HG03442 (cell line): ENCODE results near the gene RREB1.

ENCODE experiments used
- ATAC-seq: cut with Tn5 transposase; IDR thresholded peaks from one replicate; pipeline ENCODE4 v1.9.1; 2021; ENCODE audit warnings: mild to moderate bottlenecking, moderate library complexity; ENCODE audit not compliant: unreplicated experiment

RREB1 gene

DNA sequence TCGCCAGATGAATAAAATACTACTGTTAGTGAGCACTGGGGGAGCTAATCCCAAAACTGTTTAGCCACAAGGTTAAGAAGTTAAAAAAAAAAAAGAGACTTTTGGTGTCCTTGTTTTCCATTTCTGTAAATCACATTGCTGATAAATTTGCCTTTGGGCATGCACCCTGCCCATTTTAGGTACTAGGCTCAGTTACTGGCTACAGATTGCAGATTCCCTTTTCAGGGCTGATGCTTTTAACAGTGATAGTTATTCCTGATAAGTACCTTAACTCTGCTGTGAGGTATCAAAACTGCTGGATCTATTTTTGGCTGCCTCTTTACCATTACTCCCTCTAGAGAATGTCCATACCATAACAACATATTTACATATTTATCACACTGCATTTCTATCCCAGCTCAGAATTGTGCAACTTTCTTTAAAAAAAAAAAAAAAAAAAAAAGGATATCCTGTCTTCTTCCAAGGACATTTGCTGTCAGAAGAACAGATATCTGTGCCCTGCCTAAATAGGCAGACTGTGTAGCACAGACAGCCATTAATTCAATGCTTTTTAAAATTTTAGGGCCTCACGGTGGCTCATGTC lies 110.7 kb downstream of the RREB1 start:
- ATAC-seq, result no peak

DNA sequence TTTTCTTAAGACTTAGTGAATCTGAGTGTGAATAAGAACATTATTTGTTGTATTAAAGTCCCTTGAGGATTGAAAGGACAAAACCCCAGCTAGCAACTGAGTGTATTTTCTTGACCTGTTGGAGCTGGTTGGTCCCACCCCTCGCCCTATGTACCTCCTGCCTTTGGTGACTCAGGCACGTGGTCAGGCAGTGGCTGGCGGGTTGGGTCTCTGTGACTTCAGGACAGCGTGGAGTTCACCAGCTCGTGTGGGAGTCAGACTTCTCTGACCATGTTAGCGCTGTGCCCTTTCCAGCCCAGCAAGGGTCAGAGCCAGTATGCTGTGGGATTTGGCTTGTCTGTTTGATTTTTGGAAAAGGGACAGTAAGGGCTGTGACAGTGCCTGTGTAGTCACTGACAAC lies 111.5 kb downstream of the RREB1 start:
- ATAC-seq, result no peak

DNA sequence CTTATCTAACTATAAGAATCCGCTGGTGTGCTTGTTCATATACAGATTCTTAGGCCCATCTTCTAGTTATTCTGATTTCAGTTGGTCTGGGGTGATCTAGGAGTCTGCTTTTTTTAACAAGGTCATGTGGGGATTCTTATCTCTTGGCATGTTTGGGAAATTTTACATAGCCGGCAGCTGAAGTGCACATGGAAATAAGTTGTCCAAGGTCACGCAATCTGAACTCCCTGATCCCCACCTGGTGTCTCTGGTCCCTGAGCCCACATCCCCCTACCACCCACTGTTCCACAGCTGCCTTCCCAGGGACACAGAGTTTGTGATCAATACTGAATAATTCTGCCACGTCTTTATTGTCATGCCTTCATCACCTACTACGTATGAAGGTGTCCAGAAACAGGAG lies 114.4 kb downstream of the RREB1 start:
- ATAC-seq, result no peak

GRCh38 chr6:7224731-7225130 lies 117.0 kb downstream of the RREB1 start:
- ATAC-seq, result no peak

GRCh38 chr6:7228662-7229375 lies 121.1 kb downstream of the RREB1 start:
- no peak for ATAC-seq

GRCh38 chr6:7229376-7230326 lies 121.9 kb downstream of the RREB1 start:
- no peak for ATAC-seq

GRCh38 chr6:7230327-7230691 lies 122.5 kb downstream of the RREB1 start:
- ATAC-seq, result no peak

- no peak for ATAC-seq
These were observed 123.4 kb downstream of the RREB1 start for GRCh38 chr6:7230956-7231713.

- no peak for ATAC-seq
These were observed 124.6 kb downstream of the RREB1 start for GRCh38 chr6:7232351-7232750.

DNA sequence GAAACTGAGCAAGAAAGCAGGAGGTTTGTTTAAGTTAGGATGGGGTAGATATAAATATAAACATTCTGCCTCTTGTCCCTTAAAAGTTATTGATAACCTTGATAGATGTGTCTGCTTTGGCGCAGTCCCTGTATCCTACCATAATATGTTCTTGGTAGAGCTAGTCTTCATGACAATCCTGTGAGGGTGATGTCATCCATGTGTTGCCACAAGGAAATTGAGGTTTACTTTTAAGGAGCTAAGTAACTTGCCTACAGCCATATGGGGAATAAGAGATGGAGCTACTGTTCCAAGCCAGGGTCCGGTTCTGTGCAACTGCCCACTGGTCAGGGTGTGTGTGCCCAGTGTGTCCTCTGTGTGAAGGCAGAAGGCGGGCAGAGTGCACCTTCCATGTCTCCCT lies 126.8 kb downstream of the RREB1 start:
- no peak for ATAC-seq

- ATAC-seq, result no peak
These were observed 128.0 kb downstream of the RREB1 start for GRCh38 chr6:7235712-7236305.

DNA sequence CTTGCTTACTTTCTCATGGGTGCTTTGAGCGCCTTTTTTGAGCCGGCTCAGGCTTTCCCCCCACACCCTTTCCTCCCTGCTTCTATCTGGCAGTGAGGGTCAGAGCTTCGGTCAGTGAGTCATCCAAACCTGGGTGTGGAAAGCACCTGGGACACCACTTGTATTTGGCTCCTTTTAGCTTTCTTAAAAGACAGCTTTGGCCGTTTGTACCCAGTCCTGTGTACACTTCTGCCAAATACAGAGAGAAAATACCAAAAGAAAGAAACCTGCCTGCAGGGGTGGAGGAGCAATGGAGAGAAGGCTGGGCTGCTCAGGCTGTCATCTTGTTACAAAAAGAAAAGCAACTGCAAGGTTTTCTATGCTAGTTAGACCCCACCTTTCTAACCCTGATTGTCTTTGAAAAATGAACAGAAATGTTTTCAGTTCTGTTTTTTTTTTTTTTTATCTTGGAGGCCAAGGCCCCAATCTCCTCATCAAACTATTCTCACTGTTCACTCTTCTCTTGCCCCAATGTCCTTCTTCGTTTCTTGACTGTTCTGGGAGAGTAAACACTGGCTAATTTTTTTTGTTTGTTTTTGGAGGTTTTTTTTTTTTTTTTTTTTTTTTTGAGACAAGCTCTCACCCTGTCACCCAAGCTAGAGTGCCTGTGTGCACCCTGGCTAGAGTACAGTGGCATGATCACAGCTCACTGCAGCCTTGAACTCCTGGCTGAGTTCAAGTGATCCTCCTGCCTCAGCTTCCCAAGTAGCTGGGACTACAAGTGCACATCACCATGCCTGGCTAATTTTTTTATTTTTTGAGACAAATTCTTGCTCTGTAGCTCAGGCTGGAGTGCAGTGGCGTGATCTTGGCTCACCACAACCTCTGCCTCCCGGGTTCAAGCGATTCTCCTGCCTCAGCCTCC lies 128.8 kb downstream of the RREB1 start:
- peak; percentile 61 for ATAC-seq

DNA sequence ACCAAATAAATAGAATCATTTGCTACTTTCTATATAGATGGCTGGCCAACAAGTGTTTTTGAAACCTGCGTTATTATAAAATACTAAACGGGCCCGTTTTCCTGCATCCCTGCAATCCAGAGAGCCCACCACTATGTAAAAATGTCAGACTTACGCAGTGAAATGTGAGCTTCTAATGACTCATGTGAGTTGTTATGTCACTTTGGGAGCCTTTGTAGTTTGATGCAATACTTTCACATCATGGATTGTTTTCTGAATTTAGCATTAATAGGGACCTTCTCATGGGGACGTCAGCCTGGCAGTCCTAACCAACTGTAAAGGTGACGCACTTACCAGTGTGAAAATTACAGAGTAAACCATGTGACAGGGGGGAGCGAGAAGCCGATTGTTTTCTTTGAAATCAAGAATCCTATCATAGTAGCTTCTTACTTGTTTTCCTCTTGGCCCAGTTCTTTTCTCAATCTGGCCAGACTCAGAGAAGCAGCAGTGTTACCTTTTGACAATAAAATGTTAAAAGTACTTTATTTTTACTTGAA lies 130.0 kb downstream of the RREB1 start:
- ATAC-seq, result no peak

- no peak for ATAC-seq
These were observed 130.8 kb downstream of the RREB1 start for GRCh38 chr6:7238526-7238899.

DNA sequence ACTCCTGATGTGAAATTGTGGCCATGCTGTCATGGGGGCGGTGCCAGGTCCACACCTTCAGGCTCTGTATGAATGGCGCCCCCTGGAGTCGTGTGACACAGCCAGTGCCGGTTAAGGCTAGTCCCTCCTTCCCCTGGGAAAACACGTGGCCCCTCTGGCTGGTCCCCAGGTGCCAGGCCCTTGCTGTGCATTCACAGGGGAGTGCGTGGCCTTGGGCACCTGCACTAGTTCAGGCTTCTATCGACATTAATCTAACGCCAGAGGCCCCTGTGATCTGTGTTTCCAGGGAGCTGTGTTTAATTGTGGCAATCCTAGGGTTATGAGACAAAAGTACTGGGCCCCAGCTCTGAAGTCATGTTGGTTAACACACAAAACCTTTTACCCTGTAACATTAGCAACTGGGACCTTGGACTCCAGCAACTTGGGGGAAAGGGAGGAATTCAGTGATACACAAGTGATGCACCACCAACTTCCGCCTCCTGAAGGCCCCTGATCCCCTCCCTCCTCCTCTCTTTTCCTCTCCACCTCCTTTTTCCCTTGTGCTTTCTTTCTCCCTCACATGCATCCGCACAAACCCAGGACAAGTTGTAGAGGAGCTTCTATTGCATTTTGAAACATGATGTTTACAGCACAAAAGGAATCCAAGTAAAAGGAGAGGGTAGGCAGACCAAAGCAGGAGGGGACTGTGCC lies 131.3 kb downstream of the RREB1 start:
- peak; percentile 45 for ATAC-seq

GRCh38 chr6:7239590-7239948 lies 131.8 kb downstream of the RREB1 start:
- no peak for ATAC-seq

DNA sequence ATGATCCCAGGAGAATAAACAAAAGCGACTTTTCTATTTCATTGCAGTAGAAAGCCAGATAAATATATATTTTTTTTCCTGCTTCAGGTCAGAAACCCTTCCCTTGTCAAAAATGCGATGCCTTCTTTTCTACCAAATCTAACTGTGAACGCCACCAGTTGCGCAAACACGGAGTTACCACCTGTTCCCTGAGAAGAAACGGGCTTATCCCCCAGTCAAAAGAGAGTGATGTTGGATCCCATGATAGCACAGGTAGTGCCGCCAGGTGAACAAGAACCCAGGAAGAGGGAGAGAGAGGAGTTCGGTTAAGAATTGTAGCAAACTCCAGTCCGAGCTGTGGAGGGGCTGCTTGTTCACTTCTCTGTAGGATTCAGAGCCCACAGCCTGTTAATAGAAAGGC lies 132.6 kb downstream of the RREB1 start:
- ATAC-seq, result no peak

GRCh38 chr6:7241160-7241559 lies 133.4 kb downstream of the RREB1 start:
- ATAC-seq, result no peak
